Measurements from ENCODE around the gene WWOX.

DNA sequence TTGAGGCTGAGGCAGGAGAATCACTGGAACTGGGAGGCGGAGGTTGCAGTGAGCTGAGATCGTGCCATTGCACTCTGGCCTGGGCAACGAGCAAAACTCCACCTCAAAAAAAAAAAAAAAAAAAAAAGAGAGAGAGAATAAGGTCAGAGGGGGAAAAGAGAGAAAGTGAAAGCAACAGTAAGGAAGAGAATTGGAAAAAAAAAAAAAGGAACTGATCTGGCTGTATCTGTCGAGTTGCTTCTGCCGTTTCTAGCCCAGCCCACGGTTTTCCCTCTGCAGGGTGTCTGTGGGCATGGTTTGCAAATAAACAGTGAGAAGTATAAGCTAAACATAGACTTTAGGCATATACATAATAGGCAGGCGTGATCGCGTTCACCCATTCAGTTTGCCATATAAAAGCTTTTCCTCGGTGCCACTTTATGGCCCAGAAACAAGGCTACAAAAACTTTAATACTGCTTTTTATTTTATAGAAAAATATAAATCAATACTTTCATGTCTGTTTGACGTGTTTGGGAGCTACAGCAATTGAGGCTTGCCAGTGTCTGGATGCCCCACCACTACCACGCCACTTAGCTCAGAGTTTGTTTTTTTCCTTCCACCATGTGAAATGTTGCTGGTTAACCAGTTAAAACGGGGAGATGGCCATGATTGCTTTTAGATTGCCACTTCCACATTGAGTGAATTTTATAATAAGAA, 1064.4 kb downstream of the WWOX start:
- TF ChIP-seq, protein P1, sequence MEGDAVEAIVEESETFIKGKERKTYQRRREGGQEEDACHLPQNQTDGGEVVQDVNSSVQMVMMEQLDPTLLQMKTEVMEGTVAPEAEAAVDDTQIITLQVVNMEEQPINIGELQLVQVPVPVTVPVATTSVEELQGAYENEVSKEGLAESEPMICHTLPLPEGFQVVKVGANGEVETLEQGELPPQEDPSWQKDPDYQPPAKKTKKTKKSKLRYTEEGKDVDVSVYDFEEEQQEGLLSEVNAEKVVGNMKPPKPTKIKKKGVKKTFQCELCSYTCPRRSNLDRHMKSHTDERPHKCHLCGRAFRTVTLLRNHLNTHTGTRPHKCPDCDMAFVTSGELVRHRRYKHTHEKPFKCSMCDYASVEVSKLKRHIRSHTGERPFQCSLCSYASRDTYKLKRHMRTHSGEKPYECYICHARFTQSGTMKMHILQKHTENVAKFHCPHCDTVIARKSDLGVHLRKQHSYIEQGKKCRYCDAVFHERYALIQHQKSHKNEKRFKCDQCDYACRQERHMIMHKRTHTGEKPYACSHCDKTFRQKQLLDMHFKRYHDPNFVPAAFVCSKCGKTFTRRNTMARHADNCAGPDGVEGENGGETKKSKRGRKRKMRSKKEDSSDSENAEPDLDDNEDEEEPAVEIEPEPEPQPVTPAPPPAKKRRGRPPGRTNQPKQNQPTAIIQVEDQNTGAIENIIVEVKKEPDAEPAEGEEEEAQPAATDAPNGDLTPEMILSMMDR (IDR thresholded peaks at IDR 0.05), result no peak
- TF ChIP-seq POLR2A (IDR thresholded peaks at IDR 0.05) (no peak), POLR2AphosphoS5 (IDR thresholded peaks at IDR 0.05) (peak in 2 of 4 donors; percentile 37 to 64)
